H1 (cell line): ENCODE measurements around the gene KIF3B. TPM values are rescaled to one million over a fixed set of nuclear protein-coding genes. Genes with fewer than 3 reads are reported as not detected.

Source experiments
- ASH2L ChIP-seq: fragments of 200-600, 300-600 bp; sonication (generic); IDR thresholded peaks from one replicate; pipeline ENCODE4 v1.7.1; 2017; ENCODE audit warnings: low read length
- EZH2 ChIP-seq: fragments of 200-600 bp; sonication (generic); IDR thresholded peaks from 2 replicates; pipeline ENCODE4 v1.7.1; 2012; ENCODE audit warnings: low read depth, mild to moderate bottlenecking, moderate library complexity, low read length, inconsistent platforms; ENCODE audit not compliant: severe bottlenecking
- GTF2F1 ChIP-seq: IDR thresholded peaks from 2 replicates; pipeline ENCODE4 v1.6.1; 2012; ENCODE audit warnings: low read depth, low read length, improper control_type of control experiment, borderline replicate concordance
- PHF8 ChIP-seq: fragments of 200-600 bp; sonication (generic); conservative IDR thresholded peaks from 2 replicates; pipeline ENCODE4 v1.7.1; 2012; ENCODE audit warnings: low read depth, mild to moderate bottlenecking, inconsistent platforms, low read length, moderate library complexity
- SP1 ChIP-seq: IDR thresholded peaks from 2 replicates; pipeline ENCODE4 v1.6.1; 2011; ENCODE audit warnings: low read depth, low read length
- TAF7 ChIP-seq: optimal IDR thresholded peaks from 2 replicates; pipeline ENCODE3; 2011; ENCODE audit warnings: low read depth, mild to moderate bottlenecking, inconsistent platforms, low read length, moderate library complexity, borderline replicate concordance
- polyA plus RNA-seq, 7 experiments: library from polyadenylated mRNA; depleted of rRNA in 3 of 7; stranded (reverse) in 5 of 7; unstranded in 2 of 7; fragments of >200 nt in 5 of 7; fragments of 200-250 nt in 2 of 7; gene quantifications; 1 replicate in 5 of 7; 2 replicates in 1 of 7; 4 replicates in 1 of 7; pipeline versions ENCODE4 v1.2.1 to v1.2.3, GENCODE V29; 2011 to 2013; ENCODE audit warnings: missing spikeins in 2 of 7, mixed read lengths in 2 of 7
- total RNA-seq: library from RNA; stranded (reverse); fragmentation: NEBNext Ultra II Directional; extraction: Animal tissue kit (Norgen Biotek cat#: 25700); gene quantifications from 2 replicates; pipeline ENCODE4 v1.2.1, GENCODE V29; 2021
- TF ChIP-seq, protein P1 (sequence below): IDR thresholded peaks from 2 replicates; pipeline ENCODE4 v1.6.1; 2012; ENCODE audit warnings: low read length, inconsistent platforms

Gene KIF3B
- total and polyA plus RNA-seq, 2 of the 8 experiments (the other 6 are each of a cell fraction or from before 2014, with no cell fraction given): 10.1 to 22.4 TPM

DNA sequence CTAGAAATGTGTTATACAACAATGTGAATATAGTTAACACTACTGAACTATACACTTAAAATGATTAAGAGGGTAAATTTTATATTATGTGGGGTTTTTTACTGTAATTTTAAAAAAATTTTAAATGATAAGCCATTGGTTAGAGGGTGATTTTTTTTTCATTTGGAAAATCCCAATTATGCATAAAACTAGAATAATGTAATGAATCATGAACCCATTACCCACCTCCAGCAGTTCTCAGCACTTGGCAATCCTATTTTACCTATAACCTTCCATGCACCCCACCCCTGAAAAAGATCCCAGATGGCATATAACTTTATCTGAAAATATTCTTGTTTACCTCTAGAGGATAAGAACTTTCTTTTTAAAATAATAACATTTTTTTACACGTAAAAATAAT is 13.7 kb downstream of the KIF3B start (continued):
- no peak for TF ChIP-seq EZH2
- no peak for TF ChIP-seq ASH2L
- TF ChIP-seq SP1: no peak
- no peak for TF ChIP-seq GTF2F1
- TF ChIP-seq TAF7: no peak
- TF ChIP-seq, protein P1, sequence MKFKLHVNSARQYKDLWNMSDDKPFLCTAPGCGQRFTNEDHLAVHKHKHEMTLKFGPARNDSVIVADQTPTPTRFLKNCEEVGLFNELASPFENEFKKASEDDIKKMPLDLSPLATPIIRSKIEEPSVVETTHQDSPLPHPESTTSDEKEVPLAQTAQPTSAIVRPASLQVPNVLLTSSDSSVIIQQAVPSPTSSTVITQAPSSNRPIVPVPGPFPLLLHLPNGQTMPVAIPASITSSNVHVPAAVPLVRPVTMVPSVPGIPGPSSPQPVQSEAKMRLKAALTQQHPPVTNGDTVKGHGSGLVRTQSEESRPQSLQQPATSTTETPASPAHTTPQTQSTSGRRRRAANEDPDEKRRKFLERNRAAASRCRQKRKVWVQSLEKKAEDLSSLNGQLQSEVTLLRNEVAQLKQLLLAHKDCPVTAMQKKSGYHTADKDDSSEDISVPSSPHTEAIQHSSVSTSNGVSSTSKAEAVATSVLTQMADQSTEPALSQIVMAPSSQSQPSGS: no peak
- no peak for TF ChIP-seq PHF8
